H1 (cell line): ENCODE results near the gene OPN3. TPM values are rescaled to one million over a fixed set of nuclear protein-coding genes. Genes with fewer than 3 reads are reported as not detected.
"Not testable (repeated sequence)": the region's sequence is repeated elsewhere in the genome, so short reads cannot be mapped to it uniquely, and the experiment has no call there.

Source experiments
- CTCF ChIA-PET: fragments of 300-600 bp; sonication (Branson Sonifier 250); formaldehyde crosslinking; loops from one replicate; lab custom pipeline; 2021; ENCODE audit not compliant: partially characterized antibody; lab: Charles Lee
- POLR2A ChIA-PET: fragments of 300-600 bp; sonication (Branson Sonifier 250); formaldehyde crosslinking; loops from one replicate; lab custom pipeline; 2021; ENCODE audit warnings: inconsistent platforms; ENCODE audit not compliant: partially characterized antibody; lab: Charles Lee
- DNase-seq, 2 experiments: peaks; one replicate each; pipeline versions ENCODE4 v3.0.0 to v3.0.0-alpha.2; 2010 to 2022; ENCODE audit warnings: low spot score in 2 of 2, low read depth in 1 of 2, mixed read lengths in 1 of 2
- FAIRE-seq: peaks from 2 replicates; lab custom pipeline; 2011; peaks lifted over from hg19 to GRCh38; lab: Jason Lieb, UNC
- H2AFZ ChIP-seq: 2 replicates; pipeline ENCODE4 v1.8.1; 2012; ENCODE audit warnings: low read length, inconsistent platforms
- H2AK5ac ChIP-seq: 2 replicates; pipeline ENCODE4 v1.6.1; 2013; ENCODE audit warnings: low read depth, low read length
- H2BK120ac ChIP-seq: replicated peaks from 2 replicates; pipeline ENCODE3; 2013; ENCODE audit warnings: low read depth, low read length, inconsistent platforms
- H2BK12ac ChIP-seq: 2 replicates; pipeline ENCODE4 v1.6.1; 2013; ENCODE audit warnings: low read depth, low read length
- H2BK15ac ChIP-seq: 2 replicates; pipeline ENCODE4 v1.6.1; 2013; ENCODE audit warnings: low read length
- H2BK20ac ChIP-seq: 2 replicates; pipeline ENCODE4 v1.6.1; 2013; ENCODE audit warnings: low read length
- H2BK5ac ChIP-seq: 2 replicates; pipeline ENCODE4 v1.6.1; 2013; ENCODE audit warnings: low read depth, low read length
- H3K14ac ChIP-seq: 2 replicates; pipeline ENCODE4 v1.6.1; 2013; ENCODE audit warnings: inconsistent platforms; ENCODE audit not compliant: insufficient read length
- H3K18ac ChIP-seq: 2 replicates; pipeline ENCODE4 v1.6.1; 2013; ENCODE audit warnings: low read length; ENCODE audit errors: extremely low read depth
- H3K23ac ChIP-seq: 2 replicates; pipeline ENCODE4 v1.6.1; 2013; ENCODE audit warnings: inconsistent platforms; ENCODE audit not compliant: insufficient read length
- H3K23me2 ChIP-seq: 2 replicates; pipeline ENCODE4 v1.6.1; 2013; ENCODE audit warnings: low read depth, low read length
- H3K27ac ChIP-seq: 2 replicates; pipeline ENCODE4 v1.6.1; 2011; ENCODE audit warnings: low read depth, low read length, inconsistent platforms
- H3K27me3 ChIP-seq, 4 experiments: replicated peaks in 1 of 4; 1 replicate in 1 of 4; 2 replicates in 3 of 4; pipeline versions ENCODE4 v1.6.1 to v1.8.1; 2011 to 2013; ENCODE audit warnings: low read length in 3 of 4, mild to moderate bottlenecking in 3 of 4, inconsistent platforms in 2 of 4, mixed read lengths in 2 of 4, moderate library complexity in 1 of 4; ENCODE audit not compliant: control insufficient read depth in 3 of 4, insufficient read depth in 3 of 4; ENCODE audit errors: extremely low read depth in 1 of 4
- H3K36me3 ChIP-seq, 4 experiments: 2 replicates each; pipeline versions ENCODE4 v1.6.1 to v1.8.1; 2011 to 2013; ENCODE audit warnings: mild to moderate bottlenecking in 4 of 4, low read length in 3 of 4, moderate library complexity in 2 of 4, control low read depth in 1 of 4, inconsistent platforms in 1 of 4; ENCODE audit not compliant: insufficient read depth in 4 of 4, control insufficient read depth in 2 of 4
- H3K4ac ChIP-seq: replicated peaks from 2 replicates; pipeline ENCODE3; 2013; ENCODE audit warnings: low read length, low read depth, mixed read lengths, inconsistent platforms; ENCODE audit not compliant: insufficient read length
- H3K4me1 ChIP-seq, 4 experiments: replicated peaks in 1 of 4; 1 replicate in 1 of 4; 2 replicates in 3 of 4; pipeline versions ENCODE4 v1.6.1 to v1.8.1; 2011 to 2013; ENCODE audit warnings: low read length in 3 of 4, inconsistent platforms in 2 of 4, mixed read lengths in 1 of 4; ENCODE audit not compliant: insufficient read depth in 4 of 4, control insufficient read depth in 3 of 4
- H3K4me2 ChIP-seq, 2 experiments: 2 replicates each; pipeline versions ENCODE4 v1.6.1 to v1.8.1; 2011 to 2013; ENCODE audit warnings: low read depth in 2 of 2, low read length in 2 of 2, control low read depth in 1 of 2, inconsistent platforms in 1 of 2, mild to moderate bottlenecking in 1 of 2; ENCODE audit not compliant: insufficient read depth in 1 of 2
- H3K4me3 ChIP-seq, 4 experiments: fragments of 200-600, 300-600 bp in 1 of 4; sonication (generic), shearing (Covaris generic), sonication (Bioruptor Twin) in 1 of 4; 2 replicates each; pipeline versions ENCODE4 v1.5.1 to v1.8.1; 2011 to 2016; ENCODE audit warnings: low read length in 4 of 4, low read depth in 3 of 4, control low read depth in 2 of 4, inconsistent platforms in 2 of 4, mild to moderate bottlenecking in 2 of 4, mixed read lengths in 1 of 4, moderate library complexity in 1 of 4; ENCODE audit not compliant: insufficient read depth in 2 of 4; ENCODE audit errors: extremely low read depth in 1 of 4
- H3K56ac ChIP-seq: replicated peaks from 2 replicates; pipeline ENCODE3; 2013; ENCODE audit warnings: low read depth, mild to moderate bottlenecking, mixed read lengths, low read length, inconsistent platforms; ENCODE audit not compliant: insufficient read length
- H3K79me1 ChIP-seq: 2 replicates; pipeline ENCODE4 v1.6.1; 2013; ENCODE audit warnings: low read depth, low read length, control low read depth
- H3K79me2 ChIP-seq, 2 experiments: 2 replicates each; pipeline versions ENCODE4 v1.6.1 to v1.8.1; 2012 to 2013; ENCODE audit warnings: low read length in 2 of 2, mild to moderate bottlenecking in 2 of 2, inconsistent platforms in 1 of 2; ENCODE audit not compliant: insufficient read depth in 2 of 2, control insufficient read depth in 1 of 2
- H3K9ac ChIP-seq, 4 experiments: replicated peaks in 1 of 4; 1 replicate in 1 of 4; 2 replicates in 3 of 4; pipeline versions ENCODE4 v1.6.1 to v1.8.1; 2011 to 2013; ENCODE audit warnings: low read depth in 3 of 4, low read length in 3 of 4, control low read depth in 2 of 4, mild to moderate bottlenecking in 2 of 4, moderate library complexity in 2 of 4, inconsistent platforms in 1 of 4; ENCODE audit errors: extremely low read depth in 1 of 4
- H3K9me3 ChIP-seq, 2 experiments: 2 replicates each; pipeline versions ENCODE4 v1.6.1 to v1.8.1; 2012 to 2013; ENCODE audit warnings: mild to moderate bottlenecking in 2 of 2, moderate library complexity in 2 of 2, control low read depth in 1 of 2, inconsistent platforms in 1 of 2, low read depth in 1 of 2, low read length in 1 of 2, mixed read lengths in 1 of 2; ENCODE audit not compliant: insufficient read depth in 2 of 2
- H4K20me1 ChIP-seq, 2 experiments: replicated peaks in 1 of 2; 2 replicates each; pipeline versions ENCODE3 to v1.8.1; 2011 to 2013; ENCODE audit warnings: inconsistent platforms in 2 of 2, low read length in 2 of 2, mild to moderate bottlenecking in 1 of 2; ENCODE audit not compliant: insufficient read depth in 2 of 2, control insufficient read depth in 1 of 2
- H4K5ac ChIP-seq: 2 replicates; pipeline ENCODE4 v1.6.1; 2013; ENCODE audit warnings: low read length, low read depth, mixed read lengths, inconsistent platforms; ENCODE audit not compliant: insufficient read length
- H4K8ac ChIP-seq: 2 replicates; pipeline ENCODE4 v1.8.0; 2013; ENCODE audit warnings: mild to moderate bottlenecking, moderate library complexity, low read length, inconsistent platforms; ENCODE audit not compliant: insufficient read depth; ENCODE audit errors: extremely low read depth
- H4K91ac ChIP-seq: replicated peaks from 2 replicates; pipeline ENCODE3; 2013; ENCODE audit warnings: low read length, mixed read lengths, inconsistent platforms; ENCODE audit not compliant: insufficient read length
- NANOG ChIP-seq: IDR thresholded peaks from 2 replicates; pipeline ENCODE4 v1.6.1; 2011; ENCODE audit warnings: low read length, low read depth, mild to moderate bottlenecking, inconsistent platforms; ENCODE audit not compliant: insufficient read depth, poor library complexity, severe bottlenecking
- PHF8 ChIP-seq: fragments of 200-600 bp; sonication (generic); conservative IDR thresholded peaks from 2 replicates; pipeline ENCODE4 v1.7.1; 2012; ENCODE audit warnings: low read depth, mild to moderate bottlenecking, inconsistent platforms, low read length, moderate library complexity
- USF2 ChIP-seq: IDR thresholded peaks from 2 replicates; pipeline ENCODE4 v1.6.1; 2011; ENCODE audit warnings: low read length, improper control_type of control experiment
- YY1 ChIP-seq: IDR thresholded peaks from 2 replicates; pipeline ENCODE4 v1.6.1; 2011; ENCODE audit warnings: low read depth, mild to moderate bottlenecking, low read length
- ZNF274 ChIP-seq: IDR thresholded peaks from 2 replicates; pipeline ENCODE4 v1.7.0; 2012; ENCODE audit warnings: low read length, borderline replicate concordance; ENCODE audit errors: extremely low read depth
- WGBS, 2 experiments: shearing (Covaris generic) in 1 of 2; methylation state at CpG; one replicate each; pipeline versions ENCODE4 v1.1.6 to v1.1.7; 2013 to 2015; ENCODE audit warnings: low lambda C conversion rate in 2 of 2, mixed read lengths in 2 of 2, inconsistent platforms in 1 of 2, low coverage in 1 of 2, missing lambda C conversion rate in 1 of 2; ENCODE audit not compliant: insufficient replicate concordance in 2 of 2, insufficient coverage in 1 of 2, insufficient read length in 1 of 2; ENCODE audit errors: extremely low coverage in 1 of 2, missing lambda C conversion rate in 1 of 2; 5-methylcytosine and 5-hydroxymethylcytosine counted together
- polyA plus RNA-seq, 7 experiments: library from polyadenylated mRNA; depleted of rRNA in 3 of 7; stranded (reverse) in 5 of 7; unstranded in 2 of 7; fragments of >200 nt in 5 of 7; fragments of 200-250 nt in 2 of 7; gene quantifications; 1 replicate in 5 of 7; 2 replicates in 1 of 7; 4 replicates in 1 of 7; pipeline versions ENCODE4 v1.2.1 to v1.2.3, GENCODE V29; 2011 to 2013; ENCODE audit warnings: missing spikeins in 2 of 7, mixed read lengths in 2 of 7
- total RNA-seq: library from RNA; stranded (reverse); fragmentation: NEBNext Ultra II Directional; extraction: Animal tissue kit (Norgen Biotek cat#: 25700); gene quantifications from 2 replicates; pipeline ENCODE4 v1.2.1, GENCODE V29; 2021

OPN3 gene
- total and polyA plus RNA-seq, 2 of the 8 experiments (the other 6 are each of a cell fraction or from before 2014, with no cell fraction given): 8.8 to 19.4 TPM

- TF ChIP-seq YY1 (no peak), NANOG (no peak), ZNF274 (no peak), USF2 (no peak), PHF8 (no peak)
- TF ChIP-seq, all 59 proteins: peak for 0
These were observed 20.3 kb upstream of the OPN3 start (continued) for GRCh38 chr1:241660424-241660972.

GRCh38 chr1:241659016-241659415, 18.8 kb upstream of the OPN3 start:
- FAIRE-seq, H3K79me1 ChIP-seq: not testable (repeated sequence)

More at GRCh38 chr1:241659016-241659415, 18.8 kb upstream of the OPN3 start:
- H3K23me2 ChIP-seq, H3K27me3 ChIP-seq, H3K79me2 ChIP-seq, DNase-seq, H2BK20ac ChIP-seq, H2AK5ac ChIP-seq, POLR2A ChIA-PET, H2BK120ac ChIP-seq, H4K5ac ChIP-seq, H4K20me1 ChIP-seq, H3K4me2 ChIP-seq, H4K91ac ChIP-seq, H2BK5ac ChIP-seq, H3K27ac ChIP-seq, H3K23ac ChIP-seq, H3K4me1 ChIP-seq, H3K14ac ChIP-seq, H3K9me3 ChIP-seq, H3K56ac ChIP-seq, H3K4me3 ChIP-seq, H4K8ac ChIP-seq, H2BK15ac ChIP-seq, H3K36me3 ChIP-seq, H3K18ac ChIP-seq, H3K4ac ChIP-seq, H3K9ac ChIP-seq, H2BK12ac ChIP-seq, H2AFZ ChIP-seq: not testable (repeated sequence)
- CTCF ChIA-PET: interaction anchor here (1.7 kb wide), 1 partner anchor 170 kb away, joined by 3 read pairs; no protein-coding TSS in a partner anchor
- 95% methylated on average over 2 of the region's 2 CpGs; no CpG with 5 or more reads in 1 of the 2 experiments for WGBS, 2 experiments
